G401.6 (cell line): ENCODE results near the gene GTPBP3.

Experiments
- FAIRE-seq: peaks from 2 replicates; lab custom pipeline; 2012; peaks lifted over from hg19 to GRCh38; lab: Jason Lieb, UNC

GTPBP3 gene

GRCh38 chr19:17309965-17310461 lies 27.3 kb upstream of the GTPBP3 start:
- FAIRE-seq: no peak

- FAIRE-seq: peak; percentile 83
These were observed 25.7 kb upstream of the GTPBP3 start for GRCh38 chr19:17311455-17312188.

GRCh38 chr19:17312189-17313113 lies 24.9 kb upstream of the GTPBP3 start:
- FAIRE-seq: no peak

GRCh38 chr19:17314007-17314593 lies 23.3 kb upstream of the GTPBP3 start:
- no peak for FAIRE-seq

- FAIRE-seq: no peak
These were observed 18.4 kb upstream of the GTPBP3 start for GRCh38 chr19:17318966-17319365.

GRCh38 chr19:17319473-17320238 lies 17.7 kb upstream of the GTPBP3 start:
- FAIRE-seq: no peak

GRCh38 chr19:17320435-17320834 lies 16.9 kb upstream of the GTPBP3 start:
- no peak for FAIRE-seq

- no peak for FAIRE-seq
These were observed 15.5 kb upstream of the GTPBP3 start for GRCh38 chr19:17321655-17322489.

GRCh38 chr19:17322854-17323253 lies 14.5 kb upstream of the GTPBP3 start:
- FAIRE-seq: no peak

GRCh38 chr19:17323300-17323963 lies 13.9 kb upstream of the GTPBP3 start:
- FAIRE-seq: no peak

GRCh38 chr19:17323964-17324332 lies 13.4 kb upstream of the GTPBP3 start:
- FAIRE-seq: no peak

- FAIRE-seq: no peak
These were observed 12.8 kb upstream of the GTPBP3 start for GRCh38 chr19:17324357-17325114.

GRCh38 chr19:17325133-17325532 lies 12.2 kb upstream of the GTPBP3 start:
- no peak for FAIRE-seq

GRCh38 chr19:17325881-17326594 lies 11.3 kb upstream of the GTPBP3 start:
- FAIRE-seq: no peak

GRCh38 chr19:17326595-17326966 lies 10.8 kb upstream of the GTPBP3 start:
- FAIRE-seq: no peak

- FAIRE-seq: no peak
These were observed 10.2 kb upstream of the GTPBP3 start for GRCh38 chr19:17327068-17327653.

- FAIRE-seq: peak; percentile 78
These were observed 9.5 kb upstream of the GTPBP3 start for GRCh38 chr19:17327654-17328516.
